Kidney glomerular epithelial cell (primary cell): ENCODE results near the gene MFAP2.

Experiments
- DNase-seq: peaks from one replicate; lab custom pipeline; 2025; lab: John Stamatoyannopoulos, UW

MFAP2 gene

GRCh38 chr1:17008208-17008855 is 27.9 kb upstream of the MFAP2 start:
- DNase-seq = no peak

- DNase-seq = no peak
Observed at GRCh38 chr1:17007121-17007520, 26.7 kb upstream of the MFAP2 start.

DNA sequence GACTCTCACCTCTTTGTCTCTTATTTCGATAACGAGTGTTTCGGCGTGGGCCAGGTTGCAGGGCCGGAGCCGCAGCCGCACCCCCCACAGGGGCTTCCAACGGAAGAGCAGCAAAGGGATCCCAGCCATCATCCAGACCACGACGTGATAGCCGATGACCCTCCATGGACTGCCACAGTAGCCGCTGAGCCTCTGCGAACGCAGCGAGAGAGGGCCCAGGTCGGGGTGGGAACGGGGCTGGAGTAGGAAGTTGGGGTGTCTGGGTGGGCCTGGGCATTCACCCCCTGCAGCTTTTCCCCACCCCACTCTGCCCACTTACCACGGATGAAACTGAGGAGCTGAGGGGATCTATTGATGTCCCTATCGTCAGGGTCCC is 24.9 kb upstream of the MFAP2 start:
- no peak for DNase-seq

GRCh38 chr1:17004466-17005364 is 24.3 kb upstream of the MFAP2 start:
- no peak for DNase-seq

GRCh38 chr1:17002524-17002902 is 22.1 kb upstream of the MFAP2 start:
- DNase-seq = no peak

GRCh38 chr1:17001760-17002523 is 21.5 kb upstream of the MFAP2 start:
- no peak for DNase-seq

- DNase-seq = no peak
Observed at GRCh38 chr1:16999863-17000262, 19.4 kb upstream of the MFAP2 start.

- DNase-seq = no peak
Observed at GRCh38 chr1:16998589-16998988, 18.2 kb upstream of the MFAP2 start.

DNA sequence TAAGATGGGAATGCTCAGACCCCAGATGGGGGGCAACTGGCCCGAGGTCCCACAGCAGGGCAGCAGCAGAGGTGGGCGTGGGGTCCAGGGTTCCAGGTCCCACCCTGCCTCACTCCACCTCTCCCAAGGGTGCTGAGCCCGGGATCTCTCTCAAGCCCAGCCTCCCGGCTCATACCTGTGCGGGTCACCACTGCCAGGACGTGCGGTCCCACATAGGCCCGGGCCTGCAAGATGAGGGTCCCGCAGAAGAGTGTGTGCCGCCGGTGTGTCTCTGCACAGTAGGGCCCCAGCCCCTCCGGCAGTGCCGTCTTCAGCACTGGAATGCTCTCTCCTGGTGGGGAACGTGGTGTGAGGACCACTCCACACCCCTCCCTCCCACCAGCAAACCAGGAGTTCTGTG is 16.4 kb upstream of the MFAP2 start:
- DNase-seq = no peak

- DNase-seq = no peak
Observed at GRCh38 chr1:16993521-16994038, 13.2 kb upstream of the MFAP2 start.

- DNase-seq = no peak
Observed at GRCh38 chr1:16992675-16993074, 12.3 kb upstream of the MFAP2 start.

- no peak for DNase-seq
Observed at GRCh38 chr1:16992102-16992501, 11.7 kb upstream of the MFAP2 start.

DNA sequence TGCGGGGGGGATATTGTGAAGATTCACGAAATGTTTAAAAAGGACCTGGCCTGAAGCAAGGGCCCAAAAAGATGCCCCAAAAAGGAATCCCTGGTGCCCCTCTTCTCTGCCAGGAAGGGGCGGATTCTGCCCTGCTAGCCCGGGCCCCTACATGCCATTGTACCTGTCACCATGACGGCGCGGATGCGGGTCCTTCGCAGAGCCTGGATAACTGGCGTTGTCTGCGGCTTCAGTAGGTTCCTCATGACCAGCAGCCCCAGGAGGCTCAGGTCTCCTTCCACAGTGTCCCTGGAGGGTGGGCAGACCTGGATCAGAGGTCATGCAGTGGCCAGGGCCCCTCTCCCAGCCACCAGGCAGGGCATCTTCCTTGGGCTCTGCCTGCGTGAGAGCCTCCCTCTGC is 11.2 kb upstream of the MFAP2 start:
- DNase-seq = no peak

DNA sequence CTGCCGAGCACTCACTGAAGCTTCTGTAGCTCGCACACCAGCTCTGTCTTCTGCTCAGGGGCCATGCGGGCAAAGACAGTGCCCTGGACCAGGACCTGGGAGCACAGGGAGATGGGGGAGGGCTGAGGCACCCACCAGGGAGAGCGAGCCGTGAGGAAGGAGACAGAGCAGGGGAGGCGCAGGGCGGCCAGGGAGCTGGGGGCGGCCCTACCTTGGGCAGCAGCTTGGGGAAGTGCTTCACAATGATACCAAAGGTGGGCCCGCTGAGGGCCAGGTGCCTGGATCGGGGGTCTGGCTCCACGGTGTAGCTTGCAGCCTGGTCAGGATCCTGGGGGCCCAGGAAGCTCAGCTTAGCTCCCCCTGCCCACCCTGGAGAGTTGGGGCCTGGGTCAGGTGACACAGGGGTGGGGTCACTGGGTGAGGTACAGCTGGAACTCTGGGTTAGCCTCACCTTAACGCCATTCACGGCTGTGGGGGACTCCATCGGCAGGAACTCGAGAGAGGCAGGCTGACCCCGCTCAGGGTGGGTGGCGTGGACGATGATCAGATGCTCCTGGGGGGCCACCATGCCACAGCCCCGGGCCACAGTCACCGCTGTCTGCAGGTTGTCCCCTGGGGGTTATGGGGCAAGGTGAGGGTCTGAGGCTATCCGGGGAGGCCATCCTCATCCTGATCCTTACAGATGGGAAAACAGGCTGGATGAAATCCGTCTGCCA is 9.4 kb upstream of the MFAP2 start:
- DNase-seq = no peak

GRCh38 chr1:16988210-16988609 is 7.8 kb upstream of the MFAP2 start:
- DNase-seq = no peak

- DNase-seq = no peak
Observed at GRCh38 chr1:16986962-16987361, 6.5 kb upstream of the MFAP2 start.

- no peak for DNase-seq
Observed at GRCh38 chr1:16986560-16986959, 6.1 kb upstream of the MFAP2 start.

GRCh38 chr1:16986113-16986512 is 5.7 kb upstream of the MFAP2 start:
- no peak for DNase-seq

- no peak for DNase-seq
Observed at GRCh38 chr1:16984717-16985116, 4.3 kb upstream of the MFAP2 start.

DNA sequence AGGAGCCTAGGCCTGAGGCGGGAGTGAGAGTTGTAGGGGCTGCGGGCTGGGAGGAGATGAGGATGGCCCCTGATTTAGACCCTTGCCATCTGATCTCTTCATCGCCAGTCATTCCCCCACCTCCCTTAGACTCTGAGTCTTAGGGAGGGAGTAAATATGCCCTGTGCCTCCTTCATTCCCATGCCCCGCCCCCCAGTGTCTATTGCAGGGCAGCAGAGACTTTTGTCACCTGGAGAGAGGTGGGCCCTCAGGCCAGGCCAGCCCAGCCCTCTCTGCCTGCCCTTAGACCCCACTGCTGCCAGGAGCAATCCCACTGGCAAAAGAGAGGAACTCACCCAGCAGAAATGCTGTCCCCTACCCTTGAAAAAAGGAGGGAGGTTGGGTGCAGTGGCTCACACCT is 3.2 kb upstream of the MFAP2 start:
- DNase-seq = no peak

GRCh38 chr1:16982902-16983301 is 2.5 kb upstream of the MFAP2 start:
- DNase-seq = no peak

- no peak for DNase-seq
Observed at GRCh38 chr1:16981269-16981849, 939 bp upstream of the MFAP2 start.
